Neural crest cell (in vitro differentiated cells): ENCODE results near the gene SLC35A2. TPM values are rescaled to one million over a fixed set of nuclear protein-coding genes. Genes with fewer than 3 reads are reported as not detected.
"Not testable (repeated sequence)": the region's sequence is repeated elsewhere in the genome, so short reads cannot be mapped to it uniquely, and the experiment has no call there.

ENCODE experiments used
- DNase-seq: peaks from one replicate; pipeline ENCODE4 v3.0.0; 2021; ENCODE audit warnings: low read depth, mixed read lengths, low spot score
- H3K27ac Mint-ChIP-seq: one replicate; pipeline ENCODE4 v1.8.0; 2021; ENCODE audit warnings: mild to moderate bottlenecking, mixed read lengths; ENCODE audit not compliant: unreplicated experiment
- H3K27me3 Mint-ChIP-seq: 2 replicates; pipeline ENCODE4 v1.8.0; 2021; ENCODE audit warnings: low read depth, mild to moderate bottlenecking, mixed read lengths
- H3K36me3 Mint-ChIP-seq: 2 replicates; pipeline ENCODE4 v1.8.0; 2021; ENCODE audit warnings: low read depth, mild to moderate bottlenecking, mixed read lengths
- H3K4me1 Mint-ChIP-seq: 2 replicates; pipeline ENCODE4 v1.8.0; 2021; ENCODE audit warnings: mixed read lengths
- H3K4me3 Mint-ChIP-seq: one replicate; pipeline ENCODE4 v1.8.0; 2021; ENCODE audit warnings: mild to moderate bottlenecking, mixed read lengths
- H3K9me3 Mint-ChIP-seq: 2 replicates; pipeline ENCODE4 v1.8.0; 2021; ENCODE audit warnings: mixed read lengths
- total RNA-seq: library from RNA; stranded (reverse); gene quantifications from 2 replicates; pipeline ENCODE4 v1.2.1, GENCODE V29; 2021
- TF ChIP-seq, protein P1 (sequence below): fragments of 200-600 bp; sonication (generic); conservative IDR thresholded peaks from 2 replicates; pipeline ENCODE4 v1.5.0; 2021; ENCODE audit warnings: antibody characterized with exemption, mild to moderate bottlenecking

Gene SLC35A2
- total RNA-seq, 1 donor from 2014 or later: 22.6 TPM

DNA sequence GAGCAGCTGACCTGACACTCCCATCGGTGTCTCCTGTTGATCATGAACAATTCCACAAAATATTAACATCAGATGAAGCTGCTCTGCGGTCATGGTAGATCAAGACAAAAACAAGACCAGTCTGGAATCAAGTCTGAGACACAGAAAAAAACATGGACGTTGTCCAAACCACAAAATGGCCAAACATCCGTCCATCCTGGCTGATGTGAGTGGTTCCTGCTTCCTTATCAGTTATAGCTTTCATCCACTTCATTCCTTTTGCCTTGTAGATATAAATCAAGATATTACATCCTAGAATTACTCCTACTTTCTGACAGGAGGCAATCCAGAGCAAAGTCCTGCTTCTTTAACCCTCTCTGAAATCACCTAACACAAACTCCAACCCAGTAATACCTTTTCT, 47.2 kb downstream of the SLC35A2 start:
- H3K4me3 Mint-ChIP-seq: no peak overlapping the region
- no peak overlapping the region for H3K27ac Mint-ChIP-seq
- H3K27me3 Mint-ChIP-seq: peaks cover 16% of the 10 kb centered on the region
- TF ChIP-seq, protein P1, sequence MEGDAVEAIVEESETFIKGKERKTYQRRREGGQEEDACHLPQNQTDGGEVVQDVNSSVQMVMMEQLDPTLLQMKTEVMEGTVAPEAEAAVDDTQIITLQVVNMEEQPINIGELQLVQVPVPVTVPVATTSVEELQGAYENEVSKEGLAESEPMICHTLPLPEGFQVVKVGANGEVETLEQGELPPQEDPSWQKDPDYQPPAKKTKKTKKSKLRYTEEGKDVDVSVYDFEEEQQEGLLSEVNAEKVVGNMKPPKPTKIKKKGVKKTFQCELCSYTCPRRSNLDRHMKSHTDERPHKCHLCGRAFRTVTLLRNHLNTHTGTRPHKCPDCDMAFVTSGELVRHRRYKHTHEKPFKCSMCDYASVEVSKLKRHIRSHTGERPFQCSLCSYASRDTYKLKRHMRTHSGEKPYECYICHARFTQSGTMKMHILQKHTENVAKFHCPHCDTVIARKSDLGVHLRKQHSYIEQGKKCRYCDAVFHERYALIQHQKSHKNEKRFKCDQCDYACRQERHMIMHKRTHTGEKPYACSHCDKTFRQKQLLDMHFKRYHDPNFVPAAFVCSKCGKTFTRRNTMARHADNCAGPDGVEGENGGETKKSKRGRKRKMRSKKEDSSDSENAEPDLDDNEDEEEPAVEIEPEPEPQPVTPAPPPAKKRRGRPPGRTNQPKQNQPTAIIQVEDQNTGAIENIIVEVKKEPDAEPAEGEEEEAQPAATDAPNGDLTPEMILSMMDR: no peak
- no peaks in the 10 kb centered on the region for H3K36me3 Mint-ChIP-seq
- no peak for DNase-seq
- H3K4me1 Mint-ChIP-seq: no peaks in the 10 kb centered on the region
- no peaks in the 10 kb centered on the region for H3K9me3 Mint-ChIP-seq

DNA sequence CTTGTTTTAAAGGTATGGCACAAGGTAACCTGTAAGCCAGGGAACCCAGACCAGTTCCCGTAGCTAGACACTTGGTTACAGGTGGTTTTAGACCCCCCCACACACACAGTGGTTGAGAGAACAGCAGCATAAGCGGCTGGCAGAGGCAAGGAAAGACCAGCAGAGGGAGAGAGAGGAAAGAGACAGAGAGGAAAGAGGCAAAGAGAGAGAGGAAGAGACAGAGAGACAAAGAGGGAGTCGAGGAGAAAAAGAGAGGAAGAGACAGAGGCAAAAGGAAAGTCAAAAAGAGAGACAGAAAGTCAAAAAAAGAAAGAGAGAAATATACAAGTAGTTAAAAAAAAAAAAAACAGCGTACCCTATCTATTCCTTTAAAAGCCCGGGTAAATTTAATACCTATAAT, 56.5 kb downstream of the SLC35A2 start:
- no peak overlapping the region for H3K4me3 Mint-ChIP-seq
- no peak for DNase-seq
- no peaks in the 10 kb centered on the region for H3K36me3 Mint-ChIP-seq
- TF ChIP-seq, protein P1: no peak
- H3K27me3 Mint-ChIP-seq: peaks cover 14% of the 10 kb centered on the region
- peaks cover 11% of the 10 kb centered on the region for H3K9me3 Mint-ChIP-seq
- no peaks in the 10 kb centered on the region for H3K4me1 Mint-ChIP-seq
- no peak overlapping the region for H3K27ac Mint-ChIP-seq

DNA sequence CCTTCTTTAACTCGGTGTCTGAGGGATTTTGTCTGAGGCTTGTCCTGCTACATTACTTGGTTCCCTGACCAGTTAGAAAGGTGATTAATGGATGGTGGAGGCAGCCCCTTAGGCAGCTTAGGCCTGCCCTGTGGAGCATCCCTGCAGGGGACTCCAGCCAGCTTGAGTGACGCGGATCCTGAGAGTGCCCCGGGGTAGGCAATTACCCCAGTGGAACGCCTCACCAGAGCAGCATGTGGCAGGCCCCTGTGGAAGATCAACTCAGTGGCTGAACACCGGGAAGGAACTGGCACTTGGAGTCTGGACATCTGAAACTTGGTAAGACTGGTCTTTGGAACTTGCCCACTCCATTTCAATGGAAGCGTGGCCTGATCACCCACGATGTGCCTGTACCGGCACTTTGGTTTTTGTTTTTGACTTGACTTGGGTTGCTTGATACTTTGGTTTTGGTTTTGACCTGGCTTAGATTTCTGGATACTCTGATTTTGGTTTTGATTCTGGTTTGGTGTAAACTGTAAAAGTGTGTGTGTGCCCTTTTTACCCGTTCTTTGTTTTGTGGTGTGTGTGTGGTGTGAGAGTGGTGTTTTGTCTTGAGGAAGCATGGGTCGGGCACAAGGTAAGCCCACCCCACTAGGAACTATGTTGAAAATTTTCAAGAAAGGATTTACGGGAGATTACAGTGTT, 57.2 kb downstream of the SLC35A2 start:
- H3K4me3 Mint-ChIP-seq, DNase-seq, H3K36me3 Mint-ChIP-seq, H3K27ac Mint-ChIP-seq, H3K4me1 Mint-ChIP-seq: not testable (repeated sequence)
- Mint-ChIP-seq H3K9me3 (peaks cover 11% of the 10 kb centered on the region), H3K27me3 (peaks cover 13% of the 10 kb centered on the region)

DNA sequence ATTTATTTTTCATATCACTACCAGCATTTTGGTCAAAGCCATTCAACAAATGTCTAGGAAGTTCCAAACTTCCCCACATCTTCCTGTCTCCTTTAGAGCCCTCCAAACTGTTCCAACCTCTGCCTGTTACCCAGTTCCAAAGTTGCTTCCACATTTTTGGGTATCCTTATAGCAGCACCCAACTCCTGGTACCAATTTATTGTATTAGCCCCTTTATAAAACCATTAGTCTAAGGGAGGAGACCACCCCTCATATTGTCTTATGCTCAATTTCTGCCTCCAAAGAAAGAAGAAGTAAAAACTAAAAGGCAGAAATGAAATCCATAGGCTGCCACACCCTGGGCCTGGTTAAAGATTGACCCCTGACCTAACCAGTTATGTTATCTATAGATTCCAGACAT, 58.0 kb downstream of the SLC35A2 start:
- Mint-ChIP-seq H3K27me3 (peaks cover 16% of the 10 kb centered on the region), H3K9me3 (peaks cover 14% of the 10 kb centered on the region)
- DNase-seq, H3K4me3 Mint-ChIP-seq, H3K36me3 Mint-ChIP-seq, H3K4me1 Mint-ChIP-seq, H3K27ac Mint-ChIP-seq: not testable (repeated sequence)

Other genes starting within 250 kb of the SLC35A2 start
- gene WAS, start 227.8 kb downstream of the SLC35A2 start, total RNA-seq: 0.64 and 0.70 TPM in 2 replicates
- 20.4 and 20.8 TPM in 2 replicates for gene SUV39H1, start 214.9 kb downstream of the SLC35A2 start, total RNA-seq
- not detected in 2 replicates for gene GLOD5, start 149.9 kb downstream of the SLC35A2 start, total RNA-seq
- not detected in 2 replicates for gene GATA1, start 125.1 kb downstream of the SLC35A2 start, total RNA-seq
- gene HDAC6, start 109.6 kb downstream of the SLC35A2 start, total RNA-seq: 177 and 183 TPM in 2 replicates
- 0.49 and 0.50 TPM in 2 replicates for gene ERAS, start 85.1 kb downstream of the SLC35A2 start, total RNA-seq
- 9.3 and 12.7 TPM in 2 replicates for gene PCSK1N, start 76.0 kb downstream of the SLC35A2 start, total RNA-seq
- gene TIMM17B, start 13.9 kb downstream of the SLC35A2 start, total RNA-seq: 86.0 and 95.7 TPM in 2 replicates
- gene PQBP1, start 13.7 kb downstream of the SLC35A2 start, total RNA-seq: 98.4 and 101 TPM in 2 replicates
- 12.5 and 13.4 TPM in 2 replicates for gene PIM2, start 7.4 kb upstream of the SLC35A2 start, total RNA-seq
- 38.6 and 39.6 TPM in 2 replicates for gene OTUD5, start 46.0 kb upstream of the SLC35A2 start, total RNA-seq
- gene KCND1, start 60.2 kb upstream of the SLC35A2 start, total RNA-seq: 1.2 TPM in 2 replicates
- gene GRIPAP1, start 90.6 kb upstream of the SLC35A2 start, total RNA-seq: 55.3 and 63.2 TPM in 2 replicates
- gene TFE3, start 131.7 kb upstream of the SLC35A2 start, total RNA-seq: 26.2 TPM in 2 replicates
- gene CCDC120, start 147.4 kb upstream of the SLC35A2 start, total RNA-seq: 13.8 and 14.7 TPM in 2 replicates
- 30.2 and 33.7 TPM in 2 replicates for gene PRAF2, start 162.4 kb upstream of the SLC35A2 start, total RNA-seq
- gene WDR45, start 168.2 kb upstream of the SLC35A2 start, total RNA-seq: 29.0 and 29.6 TPM in 2 replicates
- gene GPKOW, start 212.1 kb upstream of the SLC35A2 start, total RNA-seq: 17.8 and 20.9 TPM in 2 replicates